ENCODE measurements around the gene EPS15. TPM values are rescaled to one million over a fixed set of nuclear protein-coding genes. Genes with fewer than 3 reads are reported as not detected.

The EPS15 gene
- total and polyA plus RNA-seq, 2 of the 13 experiments (the other 11 are each of a cell fraction or from before 2014, with no cell fraction given): 14.3 to 19.3 TPM

DNA sequence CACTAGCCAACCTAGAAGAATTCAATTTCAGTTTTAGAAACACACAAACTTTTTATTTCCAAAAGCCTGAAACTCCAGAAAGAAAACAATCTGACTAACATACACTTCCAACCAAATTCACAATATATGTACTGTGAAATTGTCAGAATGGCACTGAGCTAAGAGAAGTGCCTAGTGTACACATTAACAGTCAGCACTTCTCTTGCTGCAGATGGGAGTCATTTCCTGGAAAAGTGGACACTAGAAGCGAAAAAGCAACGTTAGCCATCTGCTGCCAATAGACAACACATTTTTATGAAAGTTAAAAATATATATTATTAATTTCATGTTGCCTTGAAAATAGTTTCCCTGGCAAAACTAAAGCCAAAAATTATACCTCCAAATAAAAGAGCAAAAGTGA is 66.1 kb downstream of the EPS15 start (continued):
- TF ChIP-seq, protein P1, sequence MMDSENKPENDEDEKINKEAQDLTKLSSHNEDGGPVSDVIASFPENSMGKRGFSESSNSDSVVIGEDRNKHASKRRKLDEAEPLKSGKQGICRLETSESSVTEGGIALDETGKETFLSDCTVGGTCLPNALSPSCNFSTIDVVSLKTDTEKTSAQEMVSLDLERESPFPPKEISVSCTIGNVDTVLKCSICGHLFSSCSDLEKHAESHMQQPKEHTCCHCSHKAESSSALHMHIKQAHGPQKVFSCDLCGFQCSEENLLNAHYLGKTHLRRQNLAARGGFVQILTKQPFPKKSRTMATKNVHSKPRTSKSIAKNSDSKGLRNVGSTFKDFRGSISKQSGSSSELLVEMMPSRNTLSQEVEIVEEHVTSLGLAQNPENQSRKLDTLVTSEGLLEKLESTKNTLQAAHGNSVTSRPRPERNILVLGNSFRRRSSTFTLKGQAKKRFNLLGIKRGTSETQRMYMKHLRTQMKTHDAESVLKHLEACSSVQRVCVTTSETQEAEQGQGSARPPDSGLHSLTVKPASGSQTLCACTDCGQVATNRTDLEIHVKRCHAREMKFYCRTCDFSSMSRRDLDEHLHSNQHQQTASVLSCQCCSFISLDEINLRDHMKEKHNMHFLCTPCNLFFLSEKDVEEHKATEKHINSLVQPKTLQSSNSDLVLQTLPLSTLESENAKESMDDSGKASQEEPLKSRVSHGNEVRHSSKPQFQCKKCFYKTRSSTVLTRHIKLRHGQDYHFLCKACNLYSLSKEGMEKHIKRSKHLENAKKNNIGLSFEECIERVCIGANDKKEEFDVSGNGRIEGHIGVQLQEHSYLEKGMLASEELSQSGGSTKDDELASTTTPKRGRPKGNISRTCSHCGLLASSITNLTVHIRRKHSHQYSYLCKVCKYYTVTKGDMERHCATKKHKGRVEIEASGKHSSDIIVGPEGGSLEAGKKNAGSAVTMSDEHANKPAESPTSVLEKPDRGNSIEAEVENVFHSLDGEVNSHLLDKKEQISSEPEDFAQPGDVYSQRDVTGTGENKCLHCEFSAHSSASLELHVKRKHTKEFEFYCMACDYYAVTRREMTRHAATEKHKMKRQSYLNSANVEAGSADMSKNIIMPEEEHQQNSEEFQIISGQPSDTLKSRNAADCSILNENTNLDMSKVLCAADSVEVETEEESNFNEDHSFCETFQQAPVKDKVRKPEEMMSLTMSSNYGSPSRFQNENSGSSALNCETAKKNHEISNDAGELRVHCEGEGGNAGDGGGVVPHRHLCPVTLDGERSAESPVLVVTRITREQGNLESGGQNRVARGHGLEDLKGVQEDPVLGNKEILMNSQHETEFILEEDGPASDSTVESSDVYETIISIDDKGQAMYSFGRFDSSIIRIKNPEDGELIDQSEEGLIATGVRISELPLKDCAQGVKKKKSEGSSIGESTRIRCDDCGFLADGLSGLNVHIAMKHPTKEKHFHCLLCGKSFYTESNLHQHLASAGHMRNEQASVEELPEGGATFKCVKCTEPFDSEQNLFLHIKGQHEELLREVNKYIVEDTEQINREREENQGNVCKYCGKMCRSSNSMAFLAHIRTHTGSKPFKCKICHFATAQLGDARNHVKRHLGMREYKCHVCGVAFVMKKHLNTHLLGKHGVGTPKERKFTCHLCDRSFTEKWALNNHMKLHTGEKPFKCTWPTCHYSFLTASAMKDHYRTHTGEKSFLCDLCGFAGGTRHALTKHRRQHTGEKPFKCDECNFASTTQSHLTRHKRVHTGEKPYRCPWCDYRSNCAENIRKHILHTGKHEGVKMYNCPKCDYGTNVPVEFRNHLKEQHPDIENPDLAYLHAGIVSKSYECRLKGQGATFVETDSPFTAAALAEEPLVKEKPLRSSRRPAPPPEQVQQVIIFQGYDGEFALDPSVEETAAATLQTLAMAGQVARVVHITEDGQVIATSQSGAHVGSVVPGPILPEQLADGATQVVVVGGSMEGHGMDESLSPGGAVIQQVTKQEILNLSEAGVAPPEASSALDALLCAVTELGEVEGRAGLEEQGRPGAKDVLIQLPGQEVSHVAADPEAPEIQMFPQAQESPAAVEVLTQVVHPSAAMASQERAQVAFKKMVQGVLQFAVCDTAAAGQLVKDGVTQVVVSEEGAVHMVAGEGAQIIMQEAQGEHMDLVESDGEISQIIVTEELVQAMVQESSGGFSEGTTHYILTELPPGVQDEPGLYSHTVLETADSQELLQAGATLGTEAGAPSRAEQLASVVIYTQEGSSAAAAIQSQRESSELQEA (CRISPR knock-in tag; IDR thresholded peaks at IDR 0.05; ENCODE audit: not compliant biosample characterization): no peak
- no peak for TF ChIP-seq RXRA (CRISPR knock-in tag; IDR thresholded peaks at IDR 0.05)
- TF ChIP-seq KLF13 (CRISPR knock-in tag; IDR thresholded peaks at IDR 0.05): no peak
- TF ChIP-seq ETV5 (CRISPR knock-in tag; IDR thresholded peaks at IDR 0.05; ENCODE audit: borderline replicate concordance): no peak
- no peak for TF ChIP-seq ZNF468 (CRISPR knock-in tag; IDR thresholded peaks at IDR 0.05)
- no peak for TF ChIP-seq PBX2 (CRISPR knock-in tag; IDR thresholded peaks at IDR 0.05)
